HEK293T (cell line): Measurements from ENCODE around the gene SUSD5.

Source experiments
- CTCF ChIA-PET: fragments of 350-600 bp; formaldehyde crosslinking; extraction: SDS; loops from one replicate; lab custom pipeline; 2021; ENCODE audit warnings: antibody characterized with exemption, inconsistent platforms; lab: Yijun Ruan, JAX
- POLR2A ChIA-PET: fragments of 350-600 bp; formaldehyde crosslinking; extraction: SDS; loops from one replicate; lab custom pipeline; 2020; ENCODE audit warnings: antibody characterized with exemption, inconsistent platforms; lab: Yijun Ruan, JAX
- DNase-seq: peaks from one replicate; pipeline ENCODE4 v3.0.0; 2012; ENCODE audit warnings: mixed read lengths; ENCODE audit errors: extremely low spot score
- ARNT ChIP-seq: fragments of 450-650 bp; IDR thresholded peaks from 2 replicates; pipeline ENCODE4 v1.6.1; 2017; ENCODE audit warnings: mild to moderate bottlenecking
- BHLHE40 ChIP-seq: fragments of 450-650 bp; IDR thresholded peaks from 2 replicates; pipeline ENCODE4 v1.6.1; 2016; ENCODE audit warnings: mild to moderate bottlenecking, moderate library complexity, borderline replicate concordance
- CTBP1 ChIP-seq: fragments of 450-650 bp; IDR thresholded peaks from 2 replicates; pipeline ENCODE4 v1.6.1; 2016; ENCODE audit warnings: borderline replicate concordance
- ELF4 ChIP-seq: fragments of 450-650 bp; IDR thresholded peaks from 2 replicates; pipeline ENCODE4 v1.6.1; 2017; ENCODE audit warnings: antibody characterized with exemption
- FOXA1 ChIP-seq: fragments of 450-650 bp; IDR thresholded peaks from 2 replicates; pipeline ENCODE4 v1.6.1; 2016; ENCODE audit warnings: mild to moderate bottlenecking
- FOXK2 ChIP-seq: fragments of 450-650 bp; IDR thresholded peaks from 2 replicates; pipeline ENCODE4 v1.6.1; 2016; ENCODE audit warnings: mild to moderate bottlenecking
- FOXM1 ChIP-seq: fragments of 450-650 bp; IDR thresholded peaks from 2 replicates; pipeline ENCODE4 v1.6.1; 2017; ENCODE audit warnings: mild to moderate bottlenecking, borderline replicate concordance
- HDGF ChIP-seq: fragments of 450-650 bp; IDR thresholded peaks from 2 replicates; pipeline ENCODE4 v1.6.1; 2017; ENCODE audit warnings: antibody characterized with exemption, borderline replicate concordance
- L3MBTL2 ChIP-seq: fragments of 450-650 bp; conservative IDR thresholded peaks from 2 replicates; pipeline ENCODE4 v1.6.1; 2016; ENCODE audit warnings: mild to moderate bottlenecking
- LEF1 ChIP-seq: fragments of 450-650 bp; IDR thresholded peaks from 2 replicates; pipeline ENCODE4 v1.6.1; 2017; ENCODE audit warnings: mild to moderate bottlenecking, borderline replicate concordance
- NFRKB ChIP-seq: fragments of 450-650 bp; IDR thresholded peaks from 2 replicates; pipeline ENCODE4 v1.6.1; 2016; ENCODE audit warnings: mild to moderate bottlenecking, moderate library complexity
- PKNOX1 ChIP-seq: fragments of 450-650 bp; IDR thresholded peaks from 2 replicates; pipeline ENCODE4 v1.6.1; 2016
- SP1 ChIP-seq: fragments of 450-650 bp; IDR thresholded peaks from 2 replicates; pipeline ENCODE4 v1.6.1; 2017
- SUZ12 ChIP-seq: fragments of 450-650 bp; IDR thresholded peaks from 2 replicates; pipeline ENCODE4 v1.6.1; 2016; ENCODE audit warnings: mild to moderate bottlenecking
- TARDBP ChIP-seq: fragments of 450-650 bp; IDR thresholded peaks from 2 replicates; pipeline ENCODE4 v1.6.1; 2016
- ZNF384 ChIP-seq: fragments of 450-650 bp; IDR thresholded peaks from 2 replicates; pipeline ENCODE4 v1.6.1; 2016

The SUSD5 gene

GRCh38 chr3:33128706-33129105 is 89.9 kb downstream of the SUSD5 start:
- ChIA-PET POLR2A (no interaction called here), CTCF (no interaction called here)

GRCh38 chr3:33125840-33126239 is 92.8 kb downstream of the SUSD5 start:
- POLR2A ChIA-PET, result no interaction called here
- CTCF ChIA-PET, result no interaction called here
- no peak for DNase-seq
- TF ChIP-seq ARNT (no peak), FOXM1 (no peak), ZNF384 (no peak), TARDBP (no peak), FOXA1 (no peak), PKNOX1 (no peak), ELF4 (no peak), SUZ12 (no peak)

More at GRCh38 chr3:33128706-33129105, 89.9 kb downstream of the SUSD5 start:
- no peak for DNase-seq
- TF ChIP-seq HDGF (no peak), FOXK2 (no peak), ARNT (no peak), CTBP1 (no peak), FOXA1 (no peak), PKNOX1 (no peak), ELF4 (no peak), TARDBP (no peak), ZNF384 (no peak), SUZ12 (no peak), FOXM1 (no peak), BHLHE40 (no peak), SP1 (no peak), LEF1 (no peak), NFRKB (no peak), L3MBTL2 (no peak)

- ChIA-PET CTCF (interaction anchor here (0.7 kb wide), 1 partner anchor 248 kb away, joined by 6 read pairs; no protein-coding TSS in a partner anchor), POLR2A (no interaction called here)
- TF ChIP-seq TARDBP (no peak), BHLHE40 (no peak)
- no peak for DNase-seq
These were observed 94.0 kb downstream of the SUSD5 start for GRCh38 chr3:33124638-33125037.

- POLR2A ChIA-PET, result no interaction called here
- no peak for DNase-seq
- no peak for TF ChIP-seq SP1
- no peak for TF ChIP-seq PKNOX1
- no peak for TF ChIP-seq ELF4
- no peak for TF ChIP-seq CTBP1
- TF ChIP-seq TARDBP, result no peak
- TF ChIP-seq ARNT, result no peak
- TF ChIP-seq LEF1, result no peak
- TF ChIP-seq FOXK2, result no peak
- TF ChIP-seq FOXM1, result no peak
- TF ChIP-seq HDGF, result no peak
- no peak for TF ChIP-seq ZNF384
- no peak for TF ChIP-seq BHLHE40
- TF ChIP-seq NFRKB, result no peak
- no peak for TF ChIP-seq FOXA1
- no peak for TF ChIP-seq SUZ12
- TF ChIP-seq L3MBTL2, result no peak
- CTCF ChIA-PET, result no interaction called here
These were observed 95.6 kb downstream of the SUSD5 start for GRCh38 chr3:33122991-33123390.

- ChIA-PET POLR2A (no interaction called here), CTCF (no interaction called here)
- no peak for TF ChIP-seq FOXM1
- no peak for TF ChIP-seq FOXA1
- TF ChIP-seq CTBP1, result no peak
- no peak for TF ChIP-seq BHLHE40
- DNase-seq, result no peak
These were observed 98.7 kb downstream of the SUSD5 start for GRCh38 chr3:33119891-33120290.

GRCh38 chr3:33117461-33117860 is 101.1 kb downstream of the SUSD5 start:
- DNase-seq, result no peak
- CTCF ChIA-PET, result no interaction called here
- TF ChIP-seq CTBP1, result no peak
- TF ChIP-seq BHLHE40, result no peak
- POLR2A ChIA-PET, result no interaction called here

- ChIA-PET POLR2A (no interaction called here), CTCF (interaction anchor here (1.3 kb wide), 1 partner anchor 16 kb away, joined by 5 read pairs; no protein-coding TSS in a partner anchor)
- TF ChIP-seq FOXM1 (no peak), PKNOX1 (no peak), ELF4 (no peak), BHLHE40 (no peak), L3MBTL2 (no peak; the same call in 1 of the 2 replicates), TARDBP (no peak), CTBP1 (no peak), SUZ12 (no peak), LEF1 (no peak), HDGF (no peak), SP1 (no peak), NFRKB (no peak)
- DNase-seq, result peak; percentile 56
These were observed 103.4 kb downstream of the SUSD5 start for GRCh38 chr3:33115024-33115768.
